Loucy (cell line): ENCODE data around the gene TEDC2.

ENCODE experiments used
- H2AFZ ChIP-seq: fragments of 200-600 bp; sonication (generic); 2 replicates; pipeline ENCODE4 v1.6.0; 2016; ENCODE audit warnings: antibody characterized with exemption, mild to moderate bottlenecking, low read length, moderate library complexity
- H3F3A ChIP-seq: fragments of 200-600 bp; 2 replicates; pipeline ENCODE4 v1.6.0; 2016; ENCODE audit warnings: antibody characterized with exemption, low read depth, mild to moderate bottlenecking
- H3K27me3 ChIP-seq: fragments of 200-600 bp; sonication (generic); 2 replicates; pipeline ENCODE4 v1.6.1; 2014; ENCODE audit warnings: low read length, mild to moderate bottlenecking; ENCODE audit not compliant: insufficient read depth, poor library complexity, severe bottlenecking
- H3K36me3 ChIP-seq: fragments of 200-600 bp; sonication (generic); 2 replicates; pipeline ENCODE4 v1.6.1; 2016; ENCODE audit warnings: low read length; ENCODE audit not compliant: insufficient read depth
- H3K4me1 ChIP-seq: fragments of 200-600 bp; sonication (generic); 2 replicates; pipeline ENCODE4 v1.5.1; 2014; ENCODE audit warnings: low read length, mild to moderate bottlenecking; ENCODE audit not compliant: insufficient read depth, poor library complexity, severe bottlenecking
- H3K4me2 ChIP-seq: fragments of 200-600 bp; sonication (generic); 2 replicates; pipeline ENCODE4 v1.6.0; 2014; ENCODE audit warnings: antibody characterized with exemption, low read length, low read depth, mild to moderate bottlenecking; ENCODE audit not compliant: poor library complexity, severe bottlenecking
- H3K4me3 ChIP-seq: fragments of 200-600 bp; sonication (generic); 2 replicates; pipeline ENCODE4 v1.5.1; 2014; ENCODE audit warnings: low read length, mild to moderate bottlenecking, mixed read lengths; ENCODE audit not compliant: poor library complexity, severe bottlenecking
- H3K79me2 ChIP-seq: fragments of 200-600 bp; sonication (generic); 2 replicates; pipeline ENCODE4 v1.6.1; 2014; ENCODE audit warnings: low read length; ENCODE audit not compliant: insufficient read depth
- H3K9ac ChIP-seq: fragments of 200-600 bp; sonication (generic); 2 replicates; pipeline ENCODE4 v1.6.0; 2014; ENCODE audit warnings: mild to moderate bottlenecking, low read depth, low read length, moderate library complexity; ENCODE audit not compliant: poor library complexity, severe bottlenecking
- H3K9me2 ChIP-seq: fragments of 200-600 bp; sonication (generic); replicated peaks from 2 replicates; pipeline ENCODE4 v1.6.1; 2016; ENCODE audit warnings: low read depth, low read length, mixed read lengths
- H3K9me3 ChIP-seq: fragments of 200-600 bp; sonication (generic); 2 replicates; pipeline ENCODE4 v1.6.1; 2014; ENCODE audit warnings: mild to moderate bottlenecking, antibody characterized with exemption, low read length, low read depth; ENCODE audit not compliant: insufficient read depth
- H4K20me1 ChIP-seq: fragments of 200-600 bp; sonication (generic); 2 replicates; pipeline ENCODE4 v1.6.0; 2014; ENCODE audit warnings: antibody characterized with exemption, low read length, mild to moderate bottlenecking; ENCODE audit not compliant: insufficient read depth, poor library complexity, severe bottlenecking
- CTCF ChIP-seq: fragments of 200-600 bp; sonication (generic); conservative IDR thresholded peaks from 2 replicates; pipeline ENCODE4 v1.5.1; 2014; ENCODE audit warnings: mild to moderate bottlenecking, antibody characterized with exemption, low read length
- EZH2phosphoT487 ChIP-seq: fragments of 200-600 bp; IDR thresholded peaks from 2 replicates; pipeline ENCODE4 v1.6.1; 2018; ENCODE audit warnings: antibody characterized with exemption, mild to moderate bottlenecking, moderate library complexity, borderline replicate concordance

Gene TEDC2

GRCh38 chr16:2466667-2467527 lies 7.0 kb downstream of the TEDC2 start:
- H3K9me2 ChIP-seq = no peaks in the 10 kb centered on the region
- no peaks in the 10 kb centered on the region for H3K9me3 ChIP-seq
- no peaks in the 10 kb centered on the region for H4K20me1 ChIP-seq
- peak overlapping the region; percentile 80 for H3K4me3 ChIP-seq
- H3K79me2 ChIP-seq = no peaks in the 10 kb centered on the region; the same call in 1 of the 2 replicates
- H3K27me3 ChIP-seq = no peaks in the 10 kb centered on the region
- TF ChIP-seq EZH2phosphoT487 (no peak), CTCF (no peak)
- peaks cover 37% of the 10 kb centered on the region for H3K4me1 ChIP-seq
- H3K4me2 ChIP-seq = peak overlapping the region; percentile 92
- H3K9ac ChIP-seq = peak overlapping the region; percentile 100
- no peaks in the 10 kb centered on the region for H3F3A ChIP-seq
- H3K36me3 ChIP-seq = no peaks in the 10 kb centered on the region
- no peak overlapping the region for H2AFZ ChIP-seq

GRCh38 chr16:2467528-2468232 lies 7.8 kb downstream of the TEDC2 start:
- H3K9me3 ChIP-seq = no peaks in the 10 kb centered on the region
- H3K27me3 ChIP-seq = no peaks in the 10 kb centered on the region
- H3K4me3 ChIP-seq = peak overlapping the region; percentile 80
- H4K20me1 ChIP-seq = no peaks in the 10 kb centered on the region
- H2AFZ ChIP-seq = no peak overlapping the region
- H3K79me2 ChIP-seq = no peaks in the 10 kb centered on the region; the same call in 1 of the 2 replicates
- no peaks in the 10 kb centered on the region for H3K9me2 ChIP-seq
- TF ChIP-seq EZH2phosphoT487 = no peak
- no peak for TF ChIP-seq CTCF
- H3K4me1 ChIP-seq = peaks cover 37% of the 10 kb centered on the region
- H3F3A ChIP-seq = no peaks in the 10 kb centered on the region
- peak overlapping the region; percentile 100 for H3K9ac ChIP-seq
- H3K4me2 ChIP-seq = peak overlapping the region; percentile 92
- H3K36me3 ChIP-seq = no peaks in the 10 kb centered on the region

GRCh38 chr16:2468233-2468724 lies 8.4 kb downstream of the TEDC2 start:
- Histone ChIP-seq H4K20me1 (peaks cover 4% of the 10 kb centered on the region), H3K9ac (peak overlapping the region; percentile 100), H3K4me2 (peak overlapping the region; percentile 92)

More at GRCh38 chr16:2468233-2468724, 8.4 kb downstream of the TEDC2 start:
- Histone ChIP-seq H3K36me3 (no peaks in the 10 kb centered on the region), H3K79me2 (peaks cover 2% of the 10 kb centered on the region; the same call in 1 of the 2 replicates), H3K9me3 (no peaks in the 10 kb centered on the region), H2AFZ (no peak overlapping the region), H3K4me3 (peak overlapping the region; percentile 80), H3K9me2 (no peaks in the 10 kb centered on the region), H3K4me1 (peaks cover 37% of the 10 kb centered on the region), H3K27me3 (no peaks in the 10 kb centered on the region), H3F3A (no peaks in the 10 kb centered on the region)
- TF ChIP-seq EZH2phosphoT487 (no peak), CTCF (no peak)
